ENCODE data around the gene CCDC106.
A peak's percentile ranks its signal among the peaks of the same experiment; 100 is the strongest.

CCDC106 gene

DNA sequence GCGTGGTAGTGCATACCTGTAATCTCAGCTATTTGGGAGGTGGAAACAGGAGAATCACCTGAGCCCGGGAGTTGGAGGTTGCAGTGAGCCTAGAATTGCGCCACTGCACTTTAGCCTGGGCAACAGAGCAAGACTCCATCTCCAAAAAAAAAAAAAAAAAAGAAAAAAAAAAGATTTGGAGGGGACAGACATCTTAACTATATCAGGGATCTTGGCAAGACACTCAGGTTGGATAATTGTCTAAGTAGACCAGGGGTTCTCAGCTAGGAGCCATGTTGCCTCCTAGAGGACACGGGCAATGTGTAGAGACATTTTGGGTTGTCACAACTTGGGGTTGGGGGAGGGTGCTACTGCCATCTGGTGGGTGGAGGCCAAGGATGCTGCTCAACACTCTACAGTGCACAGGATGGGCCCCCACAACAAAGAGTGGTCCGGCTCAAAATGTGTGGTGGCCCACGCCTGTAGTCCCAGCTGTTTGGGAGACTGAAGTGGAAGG lies 9.1 kb upstream of the CCDC106 start:
- DNase-seq: peak; percentile 38

- DNase-seq: peak; percentile 65
Observed at GRCh38 chr19:55640043-55640576, 7.9 kb upstream of the CCDC106 start.

DNA sequence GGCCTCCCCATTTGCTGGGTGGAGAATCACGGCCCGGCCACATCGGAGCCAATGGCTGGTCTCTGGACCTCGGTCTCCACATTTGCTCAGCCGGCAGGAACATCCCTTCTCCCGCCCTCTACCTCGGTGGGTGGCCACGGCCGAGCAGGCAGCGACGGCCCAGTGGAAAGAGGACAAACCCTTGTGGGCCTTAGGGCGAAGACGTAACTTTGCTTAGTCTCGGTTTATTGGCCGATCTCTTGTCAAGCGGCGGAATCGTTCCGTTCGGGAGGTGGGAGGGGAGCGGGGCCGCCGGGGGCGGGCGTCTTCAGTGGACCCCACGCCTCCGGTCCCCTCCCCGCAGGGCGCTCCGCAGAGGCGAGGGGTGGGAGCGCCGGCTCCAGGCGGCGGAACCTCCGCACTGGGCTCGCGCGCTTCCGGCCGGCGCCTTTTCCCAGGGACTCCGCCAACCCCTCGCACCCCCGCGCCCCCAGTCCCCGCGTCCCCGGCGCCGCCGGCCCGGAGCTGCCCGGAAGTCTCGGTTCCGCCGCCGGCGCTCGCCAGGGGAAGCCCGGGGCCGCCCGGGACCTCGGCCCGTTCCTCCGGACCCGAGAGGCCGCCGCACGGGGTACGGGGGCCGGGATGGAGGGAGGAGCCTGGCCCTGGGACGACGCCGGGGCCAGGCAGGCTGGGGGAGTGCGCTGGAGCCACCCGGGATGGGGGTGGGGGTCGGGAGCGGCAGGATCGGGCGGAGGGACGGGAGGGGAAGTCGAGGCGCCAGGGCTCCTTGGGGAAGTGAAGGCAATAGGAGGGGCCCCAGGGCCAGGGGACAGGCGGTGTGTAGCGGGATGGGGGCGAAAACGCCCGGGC lies 7.2 kb upstream of the CCDC106 start, which contains the start of gene ZNF580:
Gene ZNF580 (plus strand): TSS at position 426 of the 849 bp plus-strand sequence. CDS start 1,507 bp downstream, outside the sequence.
- peak; percentile 46 for DNase-seq

DNA sequence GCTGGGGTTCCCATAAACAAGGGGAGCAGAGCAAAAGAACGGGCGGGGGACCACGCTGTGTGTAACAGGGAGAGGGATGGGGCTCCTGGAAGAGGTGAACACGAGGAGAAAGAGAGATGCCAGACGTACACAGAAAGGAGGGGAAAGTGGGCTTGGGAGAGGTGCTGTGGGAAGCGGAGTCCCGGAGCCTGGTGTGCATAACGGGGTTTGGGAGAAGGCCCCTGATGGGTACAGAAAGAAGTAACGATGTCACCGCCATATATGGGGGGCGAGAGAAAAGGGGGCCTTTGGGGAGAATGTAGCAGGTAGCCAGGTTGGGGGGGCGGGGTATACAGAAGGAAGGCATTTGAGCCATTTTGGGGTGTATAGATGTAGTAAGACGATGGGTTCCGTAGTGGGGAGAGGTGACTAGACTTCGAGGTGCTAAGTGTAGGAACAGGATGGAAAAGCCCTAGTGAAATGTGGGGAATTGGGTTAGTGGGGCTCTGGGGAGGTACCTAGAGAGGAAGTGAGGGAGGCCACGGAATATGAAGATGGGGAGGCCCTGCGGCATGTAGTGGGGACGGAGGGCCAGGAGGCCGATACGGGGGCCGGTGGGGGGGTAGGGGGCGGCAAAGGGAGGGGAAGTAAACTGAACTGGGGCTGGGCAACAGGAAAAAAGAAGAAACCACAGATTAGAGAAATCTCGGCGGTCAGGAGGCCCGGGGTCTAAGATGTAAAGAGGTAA lies 6.4 kb upstream of the CCDC106 start:
- DNase-seq: no peak

GRCh38 chr19:55642153-55643002 lies 5.6 kb upstream of the CCDC106 start:
- DNase-seq: no peak

DNA sequence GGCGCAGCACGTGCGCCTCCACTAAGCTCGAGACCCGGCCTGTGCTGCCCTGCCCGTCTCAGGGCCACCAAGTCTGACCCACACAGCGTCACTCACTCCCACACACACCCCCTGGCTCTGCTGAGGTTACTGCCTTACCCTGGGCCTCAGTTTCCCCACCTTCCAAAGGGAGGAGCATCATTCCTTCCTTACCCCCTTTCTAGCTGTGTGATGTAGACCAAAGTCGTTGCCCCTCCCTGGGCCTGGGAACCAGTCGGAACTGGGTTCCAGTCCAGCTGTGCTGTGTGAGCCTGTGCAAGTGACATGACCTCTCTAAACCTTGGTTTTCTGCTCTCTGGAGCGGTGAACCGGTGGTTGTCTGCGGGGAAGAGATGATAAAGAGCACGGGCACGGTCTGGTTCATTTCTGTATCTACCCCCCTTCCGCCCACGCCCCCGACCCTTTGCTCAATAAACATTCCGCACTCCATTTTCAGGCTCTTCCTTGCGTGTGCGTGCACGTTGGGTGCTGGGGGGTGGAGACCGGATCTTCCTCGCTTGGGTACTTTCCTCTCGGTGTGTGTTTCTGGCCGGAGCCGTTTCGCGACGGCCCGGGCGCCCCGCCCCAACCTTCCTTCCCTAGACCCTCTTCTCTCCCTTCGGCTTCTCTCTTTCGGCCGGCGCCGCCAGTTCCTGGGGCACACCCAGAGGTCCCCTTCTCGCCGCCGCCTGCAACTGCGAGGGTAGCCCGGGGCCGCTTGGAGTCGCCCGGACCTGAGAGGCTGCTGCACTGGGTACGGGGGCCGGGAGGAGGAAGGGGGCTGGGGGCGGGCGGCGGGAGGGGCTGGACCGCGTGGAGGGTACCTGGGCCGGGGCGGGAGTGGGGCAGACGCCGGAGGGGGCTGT lies 4.8 kb upstream of the CCDC106 start, which contains the start of gene ZNF581:
Gene ZNF581 (plus strand): TSS at position 647 of the 884 bp plus-strand sequence. CDS start 923 bp downstream, outside the sequence.
- DNase-seq: peak; percentile 76

DNA sequence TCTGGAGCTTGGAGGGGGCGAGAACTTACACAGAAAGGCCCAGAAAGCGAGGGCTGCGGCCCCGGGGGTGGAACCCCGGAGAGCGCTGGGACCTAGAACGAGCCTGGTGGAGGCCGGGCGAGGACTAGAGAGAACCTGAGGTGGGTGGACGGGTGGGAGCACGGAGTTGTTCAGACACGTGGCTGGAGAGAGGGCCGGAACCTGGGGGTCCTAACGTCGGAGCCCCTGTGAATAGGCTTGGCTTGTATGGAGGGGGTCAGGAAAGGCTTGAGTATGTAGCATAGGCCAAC lies 4.2 kb upstream of the CCDC106 start:
- DNase-seq: no peak

DNA sequence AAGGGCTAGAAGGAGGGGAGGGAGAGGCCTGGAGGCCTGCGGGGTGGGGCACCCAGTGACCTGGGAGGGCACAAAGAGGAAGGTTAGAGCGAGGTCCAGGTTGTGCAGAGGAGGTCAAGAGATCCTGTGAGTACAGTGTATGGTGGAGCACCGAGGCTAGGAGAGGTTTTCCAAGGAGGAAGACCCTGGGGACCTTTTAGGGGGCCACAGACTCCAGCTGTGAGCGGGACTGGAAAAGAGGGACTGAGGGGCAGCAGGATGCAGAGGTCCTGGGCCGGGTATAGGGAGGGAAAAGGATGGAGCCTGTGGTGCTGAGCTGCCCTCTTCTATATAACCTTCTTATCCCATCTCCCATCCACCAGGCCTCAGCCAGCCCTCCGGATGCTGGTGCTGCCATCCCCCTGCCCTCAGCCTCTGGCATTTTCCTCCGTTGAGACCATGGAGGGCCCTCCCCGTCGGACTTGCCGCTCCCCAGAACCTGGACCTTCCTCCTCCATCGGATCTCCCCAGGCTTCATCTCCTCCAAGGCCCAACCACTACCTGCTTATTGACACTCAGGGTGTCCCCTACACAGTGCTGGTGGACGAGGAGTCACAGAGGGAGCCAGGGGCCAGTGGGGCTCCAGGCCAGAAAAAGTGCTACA lies 3.7 kb upstream of the CCDC106 start:
- DNase-seq: no peak

DNA sequence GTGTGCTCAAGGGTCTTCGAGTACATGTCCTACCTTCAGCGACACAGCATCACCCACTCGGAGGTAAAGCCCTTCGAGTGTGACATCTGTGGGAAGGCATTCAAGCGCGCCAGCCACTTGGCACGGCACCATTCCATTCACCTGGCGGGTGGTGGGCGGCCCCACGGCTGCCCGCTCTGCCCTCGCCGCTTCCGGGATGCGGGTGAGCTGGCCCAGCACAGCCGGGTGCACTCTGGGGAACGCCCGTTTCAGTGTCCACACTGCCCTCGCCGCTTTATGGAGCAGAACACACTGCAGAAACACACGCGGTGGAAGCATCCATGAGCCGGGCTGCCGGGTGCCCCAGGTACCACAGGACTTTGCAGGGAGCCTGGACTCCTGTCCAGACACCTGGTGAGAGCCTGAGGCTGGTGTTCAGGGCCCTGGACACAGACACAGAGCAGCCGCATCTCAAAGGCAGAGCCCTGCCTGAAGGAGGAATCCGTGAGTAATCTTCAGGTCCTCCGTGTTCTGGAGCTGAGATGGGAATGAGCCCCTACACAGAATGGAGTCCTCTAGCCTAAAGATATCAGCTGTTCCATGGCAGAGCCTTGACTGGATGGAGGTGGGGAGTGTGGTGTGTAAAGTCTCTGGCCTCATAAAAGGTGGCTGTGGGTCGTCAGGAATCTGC lies 3.0 kb upstream of the CCDC106 start:
- no peak for DNase-seq

- DNase-seq: no peak
Observed at GRCh38 chr19:55645512-55645881, 2.5 kb upstream of the CCDC106 start.

DNA sequence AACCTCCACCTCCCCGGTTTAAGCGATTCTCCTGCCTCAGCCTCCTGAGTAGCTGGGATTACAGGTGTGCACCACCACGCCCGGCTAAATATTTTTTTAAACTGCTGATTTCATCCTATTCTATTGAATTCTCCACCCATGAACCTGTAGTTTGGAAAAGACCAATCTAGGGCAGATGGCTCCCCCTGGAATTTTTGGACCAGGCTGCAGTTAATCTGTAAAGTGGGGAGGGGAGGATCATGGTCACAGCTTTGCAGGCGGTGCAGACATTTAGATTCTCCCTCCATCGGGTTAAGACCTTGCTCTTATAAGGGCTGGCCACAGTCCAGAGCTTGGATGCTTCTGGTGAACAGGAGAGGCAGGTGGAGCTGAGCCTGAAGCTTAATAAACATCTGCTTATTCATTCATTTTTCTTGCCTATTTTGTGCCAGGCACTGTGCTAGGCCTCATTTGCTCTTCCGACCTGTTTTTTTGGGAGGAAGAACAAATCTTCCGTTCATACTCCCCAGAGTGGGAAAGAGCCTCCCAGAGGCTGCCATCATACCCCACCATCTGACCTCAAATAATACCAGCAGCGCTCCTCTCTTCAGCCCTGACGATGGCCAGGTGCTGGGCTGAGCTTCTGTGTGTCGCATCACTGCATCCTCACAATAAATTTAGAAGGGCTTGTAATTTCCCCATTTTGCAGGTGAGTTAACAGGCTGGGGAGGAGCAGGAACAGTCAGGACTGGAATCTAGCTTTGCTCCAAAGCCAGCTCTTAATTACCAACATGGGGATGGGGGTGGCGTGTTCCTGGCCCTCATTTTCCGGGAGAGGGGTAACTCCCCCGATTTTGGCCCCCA lies 902 bp upstream of the CCDC106 start:
- DNase-seq: no peak

GRCh38 chr19:55648585-55649267 lies 714 bp downstream of the CCDC106 start:
- DNase-seq: no peak

DNA sequence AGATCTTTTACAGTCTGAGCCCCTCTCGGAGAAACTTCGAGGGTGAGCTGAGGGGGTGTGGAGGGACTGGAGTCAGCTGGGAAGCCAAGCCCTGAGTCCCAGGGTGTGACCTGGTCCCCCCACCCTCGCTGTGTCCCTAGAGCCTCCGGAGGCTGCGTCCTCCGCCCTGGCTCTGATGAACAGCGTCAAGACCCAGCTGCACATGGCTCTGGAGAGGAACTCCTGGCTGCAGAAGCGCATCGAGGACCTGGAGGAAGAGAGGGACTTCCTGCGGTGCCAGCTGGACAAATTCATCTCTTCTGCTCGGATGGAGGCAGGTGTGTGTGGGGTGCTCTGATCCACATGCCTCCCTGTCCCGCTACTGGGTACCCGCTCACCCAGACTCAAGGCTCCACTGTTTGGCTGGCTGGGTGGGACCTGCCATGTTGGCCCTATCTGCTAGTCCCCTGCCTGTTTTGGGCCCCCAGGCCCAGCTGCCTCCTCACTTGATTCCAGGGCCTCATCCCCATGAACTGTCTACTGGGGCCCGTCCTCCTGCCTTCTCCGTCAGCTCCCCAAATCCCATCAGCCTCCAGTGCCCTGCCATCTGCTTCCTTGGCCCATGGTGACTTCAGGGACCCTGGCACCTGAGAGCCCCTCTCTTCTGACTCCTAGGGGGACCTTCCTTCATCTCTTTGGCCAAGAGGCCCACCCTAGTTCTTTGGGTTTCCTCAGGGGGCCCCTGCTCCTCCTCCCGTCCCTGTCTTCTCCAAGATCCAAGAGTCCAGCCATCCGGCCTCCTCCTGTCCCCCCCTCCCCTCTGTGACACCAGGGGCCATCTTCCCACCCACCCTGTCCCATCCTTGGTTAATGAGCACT lies 1.5 kb downstream of the CCDC106 start:
- no peak for DNase-seq

- no peak for DNase-seq
Observed at GRCh38 chr19:55650126-55650557, 2.1 kb downstream of the CCDC106 start.

- no peak for DNase-seq
Observed at GRCh38 chr19:55650602-55651230, 2.7 kb downstream of the CCDC106 start.

DNA sequence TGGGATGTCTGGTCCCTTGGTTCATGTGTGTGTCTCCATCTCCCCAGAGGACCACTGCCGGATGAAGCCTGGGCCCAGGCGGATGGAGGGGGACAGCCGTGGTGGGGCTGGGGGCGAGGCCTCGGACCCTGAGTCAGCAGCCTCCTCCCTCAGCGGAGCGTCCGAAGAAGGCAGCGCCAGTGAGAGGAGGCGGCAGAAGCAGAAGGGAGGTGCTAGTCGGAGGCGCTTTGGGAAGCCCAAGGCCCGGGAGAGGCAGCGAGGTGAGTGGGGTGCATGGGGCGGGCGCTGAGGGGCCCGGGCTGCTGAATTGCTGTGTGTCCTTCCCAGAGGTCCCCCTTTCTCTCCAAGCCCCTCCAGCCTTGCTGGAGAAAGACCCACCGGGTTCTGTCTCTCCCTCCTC lies 3.2 kb downstream of the CCDC106 start:
- no peak for DNase-seq

All from activated effector memory CD4-positive, alpha-beta T cell treated with Interleukin-2 at 50 U/mL for 16 hours (primary cell).